Ishikawa (cell line): Measurements from ENCODE around the gene LAMA1.

Experiments
- CEBPB ChIP-seq: IDR thresholded peaks from 2 replicates; pipeline ENCODE4 v1.6.1; 2012
- EP300 ChIP-seq: IDR thresholded peaks from 2 replicates; pipeline ENCODE4 v1.6.1; 2012; ENCODE audit warnings: borderline replicate concordance
- TEAD4 ChIP-seq: IDR thresholded peaks from 2 replicates; pipeline ENCODE4 v1.6.1; 2012

- TF ChIP-seq TEAD4: no peak
- no peak for TF ChIP-seq CEBPB
- no peak for TF ChIP-seq EP300
Observed at GRCh38 chr18:7062236-7062635, 55.4 kb downstream of the LAMA1 start.
